Prostate gland (tissue), 2 donors: ENCODE data around the gene PITPNC1. TPM values are rescaled to one million over a fixed set of nuclear protein-coding genes. Genes with fewer than 3 reads are reported as not detected.

Experiments
- DNase-seq: peaks from one replicate; pipeline ENCODE4 v3.0.0-alpha.2; 2019; ENCODE audit warnings: low spot score
- H3K27ac ChIP-seq, 2 donors: fragments of 200-600 bp; sonication (generic); 2 replicates each; pipeline ENCODE4 v1.5.1; 2017 to 2019
- H3K27me3 ChIP-seq: fragments of 200-600 bp; sonication (generic); replicated peaks from 2 replicates; pipeline ENCODE4 v1.5.1; 2019; ENCODE audit not compliant: insufficient read depth
- H3K36me3 ChIP-seq, 2 donors: fragments of 200-600 bp; sonication (generic); 1 replicate in 1 of 2; 2 replicates in 1 of 2; pipeline versions ENCODE4 v1.5.1 to v1.8.1; 2017 to 2019
- H3K4me1 ChIP-seq: fragments of 200-600 bp; sonication (generic); replicated peaks from 2 replicates; pipeline ENCODE4 v1.5.1; 2019
- H3K4me3 ChIP-seq, 2 donors: fragments of 200-600 bp; sonication (generic); 2 replicates each; pipeline ENCODE4 v1.5.1; 2017 to 2019
- H3K9me3 ChIP-seq: fragments of 200-600 bp; sonication (generic); 2 replicates; pipeline ENCODE4 v1.5.1; 2017
- CTCF ChIP-seq, 4 experiments: fragments of 200-600 bp in 2 of 4; fragments of 450-650 bp in 2 of 4; sonication (generic) in 2 of 4; IDR thresholded peaks; 1 replicate in 3 of 4; 2 replicates in 1 of 4; pipeline ENCODE4 v1.5.1; 2016 to 2019; ENCODE audit warnings: antibody characterized with exemption in 4 of 4, mild to moderate bottlenecking in 2 of 4, moderate library complexity in 2 of 4
- POLR2A ChIP-seq: fragments of 450-650 bp; IDR thresholded peaks from one replicate; pipeline ENCODE4 v1.6.1; 2016; ENCODE audit warnings: antibody characterized with exemption, mild to moderate bottlenecking
- POLR2AphosphoS5 ChIP-seq: sonication (generic); formaldehyde crosslinking; IDR thresholded peaks from one replicate; pipeline ENCODE4 v1.6.1; 2017; ENCODE audit warnings: antibody characterized with exemption
- WGBS: methylation state at CpG from one replicate; pipeline ENCODE4 v1.1.5; 2018; 5-methylcytosine and 5-hydroxymethylcytosine counted together
- intact Hi-C: fragments of 100-400 bp; cut with DNase I; formaldehyde crosslinking; loops from one replicate; pipeline ENCODE4 v1.14.2; 2022
- total RNA-seq, 2 donors: library from RNA; depleted of rRNA; stranded (reverse); fragments of >200 nt; gene quantifications; one replicate each; pipeline ENCODE4 v1.1.0, GENCODE V29; 2016

PITPNC1 gene
- total RNA-seq, 2 donors from 2014 or later: 10.1 to 12.9 TPM

GRCh38 chr17:67588326-67588725, 211.2 kb downstream of the PITPNC1 start:
- intact Hi-C loops: no loop called here
- no peaks in the 10 kb centered on the region for H3K4me1 ChIP-seq
- no peaks in the 10 kb centered on the region for H3K36me3 ChIP-seq
- no peak for DNase-seq
- WGBS: 89% methylated on average over 9 of the region's 9 CpGs
- H3K9me3 ChIP-seq: no peaks in the 10 kb centered on the region
- no peak overlapping the region for H3K4me3 ChIP-seq
- no peak for TF ChIP-seq CTCF (IDR thresholded peaks at IDR 0.05)
- no peak for TF ChIP-seq POLR2A
- TF ChIP-seq POLR2AphosphoS5: no peak
- no peak overlapping the region for H3K27ac ChIP-seq
- no peaks in the 10 kb centered on the region for H3K27me3 ChIP-seq

- Histone ChIP-seq H3K4me1 (no peaks in the 10 kb centered on the region), H3K27me3 (no peaks in the 10 kb centered on the region), H3K27ac (no peak overlapping the region), H3K4me3 (no peak overlapping the region), H3K36me3 (no peaks in the 10 kb centered on the region), H3K9me3 (no peaks in the 10 kb centered on the region)
- TF ChIP-seq POLR2A (no peak), CTCF (IDR thresholded peaks at IDR 0.05) (no peak), POLR2AphosphoS5 (no peak)
- intact Hi-C loops: no loop called here
- DNase-seq: no peak
- 73% methylated on average over 7 of the region's 7 CpGs for WGBS
Observed at GRCh38 chr17:67594115-67594880, 217.2 kb downstream of the PITPNC1 start.

DNA sequence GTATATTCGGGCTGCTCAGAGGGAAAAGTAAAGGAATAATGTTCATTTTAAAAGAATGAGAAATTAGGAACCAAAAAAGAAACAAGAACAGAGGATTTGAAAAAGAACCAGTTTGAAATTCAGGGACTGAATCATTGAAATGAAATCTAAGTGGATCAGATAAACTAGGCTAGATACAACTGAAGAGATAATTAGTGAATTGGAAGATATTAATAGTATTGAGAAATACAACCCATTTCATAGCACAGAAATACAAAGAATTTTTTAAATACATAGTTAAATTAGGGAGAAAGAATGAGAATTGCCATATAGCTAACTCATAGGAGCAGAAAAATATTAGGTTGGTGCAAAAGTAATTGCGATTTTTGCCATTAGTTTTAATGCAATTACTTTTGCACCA, 223.3 kb downstream of the PITPNC1 start:
- WGBS: 97% methylated on average over 2 of the region's 2 CpGs
- Histone ChIP-seq H3K27ac (no peak overlapping the region), H3K9me3 (no peaks in the 10 kb centered on the region), H3K27me3 (no peaks in the 10 kb centered on the region), H3K36me3 (no peaks in the 10 kb centered on the region), H3K4me1 (no peaks in the 10 kb centered on the region), H3K4me3 (no peak overlapping the region)
- TF ChIP-seq POLR2A: no peak
- no peak for TF ChIP-seq POLR2AphosphoS5
- TF ChIP-seq CTCF (IDR thresholded peaks at IDR 0.05): no peak
- DNase-seq: no peak
- intact Hi-C loops: loop anchor here (10.0 kb wide), 1 partner anchor 126 kb away; no protein-coding TSS in a partner anchor

GRCh38 chr17:67601897-67602296, 224.8 kb downstream of the PITPNC1 start:
- intact Hi-C loops: loop anchor here (10.0 kb wide), 1 partner anchor 127 kb away; no protein-coding TSS in a partner anchor

More at GRCh38 chr17:67601897-67602296, 224.8 kb downstream of the PITPNC1 start:
- TF ChIP-seq POLR2A (no peak), POLR2AphosphoS5 (no peak), CTCF (IDR thresholded peaks at IDR 0.05) (no peak)
- no peak for DNase-seq
- Histone ChIP-seq H3K36me3 (no peaks in the 10 kb centered on the region), H3K9me3 (no peaks in the 10 kb centered on the region), H3K27me3 (no peaks in the 10 kb centered on the region), H3K4me1 (no peaks in the 10 kb centered on the region), H3K27ac (no peak overlapping the region), H3K4me3 (no peak overlapping the region)
- 91% methylated on average over 4 of the region's 4 CpGs for WGBS
